Activated B cell treated with CpG ODN at 0.5 μM for 24 hours (primary cell): ENCODE results near the gene HEATR5A. TPM values are rescaled to one million over a fixed set of nuclear protein-coding genes. Genes with fewer than 3 reads are reported as not detected.
"Not testable (repeated sequence)": the region's sequence is repeated elsewhere in the genome, so short reads cannot be mapped to it uniquely, and the experiment has no call there.

Source experiments
- ATAC-seq: fragments of 200-7000 bp; cut with Tn5 transposase; one replicate; pipeline ENCODE4 v1.10.0; 2021; ENCODE audit warnings: low read depth, mild to moderate bottlenecking, moderate library complexity
- CTCF ChIA-PET: fragments of 350-600 bp; sonication (Branson Sonifier 250); formaldehyde crosslinking; loops from one replicate; lab custom pipeline; 2021; ENCODE audit warnings: antibody characterized with exemption; lab: Charles Lee
- POLR2A ChIA-PET: fragments of 350-600 bp; sonication (Branson Sonifier 250); formaldehyde crosslinking; loops from one replicate; lab custom pipeline; 2021; ENCODE audit warnings: antibody characterized with exemption; lab: Charles Lee
- DNase-seq: peaks from one replicate; pipeline ENCODE4 v3.0.0; 2022
- H3K27ac Mint-ChIP-seq: one replicate; pipeline ENCODE4 v1.8.0; 2020; ENCODE audit warnings: mixed read lengths
- H3K27me3 Mint-ChIP-seq: one replicate; pipeline ENCODE4 v1.8.0; 2021; ENCODE audit warnings: mixed read lengths
- H3K36me3 Mint-ChIP-seq: one replicate; pipeline ENCODE4 v1.8.0; 2021; ENCODE audit warnings: low read depth, mixed read lengths
- H3K4me1 Mint-ChIP-seq: one replicate; pipeline ENCODE4 v1.8.0; 2021; ENCODE audit warnings: mixed read lengths
- H3K4me3 Mint-ChIP-seq: one replicate; pipeline ENCODE4 v1.8.0; 2020; ENCODE audit warnings: mild to moderate bottlenecking, mixed read lengths
- H3K9me3 Mint-ChIP-seq: one replicate; pipeline ENCODE4 v1.8.0; 2020; ENCODE audit warnings: mixed read lengths
- CTCF ChIP-seq: fragments of 200-600 bp; IDR thresholded peaks from one replicate; pipeline ENCODE4 v1.8.0; 2022; ENCODE audit warnings: antibody characterized with exemption, mild to moderate bottlenecking
- intact Hi-C: fragments of 100-400 bp; cut with micrococcal nuclease; formaldehyde crosslinking; loops from one replicate; pipeline ENCODE4 v1.15.1; 2024
- total RNA-seq: library from RNA; stranded (reverse); gene quantifications from 2 replicates; pipeline ENCODE4 v1.2.3, GENCODE V29; 2022

Gene HEATR5A
- total RNA-seq, 1 donor from 2014 or later = 13.2 TPM

GRCh38 chr14:31445703-31446102, 25.4 kb upstream of the HEATR5A start:
- H3K27me3 Mint-ChIP-seq = no peaks in the 10 kb centered on the region
- H3K4me3 Mint-ChIP-seq = no peak overlapping the region
- DNase-seq = no peak
- no peaks in the 10 kb centered on the region for H3K4me1 Mint-ChIP-seq
- TF ChIP-seq CTCF = no peak
- POLR2A ChIA-PET = no interaction called here
- intact Hi-C loops = no loop called here
- H3K27ac Mint-ChIP-seq = no peak overlapping the region
- ATAC-seq = no peak
- CTCF ChIA-PET = no interaction called here
- H3K9me3 Mint-ChIP-seq = no peaks in the 10 kb centered on the region
- peaks cover 27% of the 10 kb centered on the region for H3K36me3 Mint-ChIP-seq

GRCh38 chr14:31442284-31442683, 21.9 kb upstream of the HEATR5A start:
- ATAC-seq (no peak), DNase-seq (no peak)
- Mint-ChIP-seq H3K4me1 (no peaks in the 10 kb centered on the region), H3K27ac (no peak overlapping the region), H3K36me3 (peaks cover 18% of the 10 kb centered on the region), H3K27me3 (no peaks in the 10 kb centered on the region), H3K9me3 (no peaks in the 10 kb centered on the region), H3K4me3 (no peak overlapping the region)
- intact Hi-C loops = no loop called here
- ChIA-PET POLR2A (no interaction called here), CTCF (no interaction called here)
- no peak for TF ChIP-seq CTCF

- H3K4me1 Mint-ChIP-seq = no peaks in the 10 kb centered on the region
- no peak for TF ChIP-seq CTCF
- DNase-seq (no peak), ATAC-seq (no peak)
- H3K4me3 Mint-ChIP-seq = no peak overlapping the region
- H3K27ac Mint-ChIP-seq = no peak overlapping the region
- H3K9me3 Mint-ChIP-seq = no peaks in the 10 kb centered on the region
- ChIA-PET CTCF (no interaction called here), POLR2A (no interaction called here)
- intact Hi-C loops = no loop called here
- no peaks in the 10 kb centered on the region for H3K27me3 Mint-ChIP-seq
- H3K36me3 Mint-ChIP-seq = peaks cover 18% of the 10 kb centered on the region
These were observed 21.1 kb upstream of the HEATR5A start for GRCh38 chr14:31441273-31442111.

GRCh38 chr14:31440280-31440679, 19.9 kb upstream of the HEATR5A start:
- intact Hi-C loops = no loop called here
- H3K9me3 Mint-ChIP-seq = no peaks in the 10 kb centered on the region
- H3K4me3 Mint-ChIP-seq = no peak overlapping the region
- TF ChIP-seq CTCF = no peak
- H3K27me3 Mint-ChIP-seq = no peaks in the 10 kb centered on the region
- DNase-seq (no peak), ATAC-seq (no peak)
- H3K27ac Mint-ChIP-seq = no peak overlapping the region
- peaks cover 8% of the 10 kb centered on the region for H3K36me3 Mint-ChIP-seq
- H3K4me1 Mint-ChIP-seq = peaks cover 5% of the 10 kb centered on the region
- POLR2A ChIA-PET = no interaction called here
- CTCF ChIA-PET = no interaction called here

DNA sequence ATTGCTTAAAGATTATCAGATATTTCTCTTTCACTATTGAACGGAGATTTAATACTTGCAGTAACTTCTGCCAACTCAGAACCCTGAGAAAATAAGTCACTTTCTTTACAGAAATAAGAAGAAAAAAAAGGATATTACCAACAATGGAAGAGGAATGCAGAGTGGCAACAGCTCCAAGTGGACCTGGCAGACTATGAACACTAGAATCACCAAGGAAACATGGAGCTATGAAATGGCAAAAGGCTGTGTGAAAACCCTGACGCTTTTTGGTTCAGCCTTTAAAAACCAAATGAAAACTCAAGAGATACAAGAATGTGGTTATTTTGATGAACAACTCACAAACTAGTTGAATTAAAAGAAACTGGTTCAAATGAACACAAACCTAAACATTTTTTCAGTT, 19.2 kb upstream of the HEATR5A start:
- CTCF ChIA-PET = no interaction called here
- POLR2A ChIA-PET = no interaction called here

GRCh38 chr14:31437045-31437691, 16.8 kb upstream of the HEATR5A start:
- POLR2A ChIA-PET = interaction anchor here (0.7 kb wide), 1 partner anchor 468 kb away, joined by 6 read pairs; no protein-coding TSS in a partner anchor
- H3K4me3 Mint-ChIP-seq, H3K27ac Mint-ChIP-seq, intact Hi-C loops, ATAC-seq, H3K4me1 Mint-ChIP-seq, H3K9me3 Mint-ChIP-seq, CTCF ChIA-PET, H3K27me3 Mint-ChIP-seq, DNase-seq, H3K36me3 Mint-ChIP-seq: not testable (repeated sequence)

More for the DNA sequence above, 19.2 kb upstream of the HEATR5A start:
- no peak for TF ChIP-seq CTCF
- intact Hi-C loops = no loop called here
- Mint-ChIP-seq H3K27ac (no peak overlapping the region), H3K9me3 (no peaks in the 10 kb centered on the region), H3K36me3 (peaks cover 8% of the 10 kb centered on the region), H3K4me3 (no peak overlapping the region), H3K4me1 (peaks cover 5% of the 10 kb centered on the region), H3K27me3 (no peaks in the 10 kb centered on the region)
- ATAC-seq (no peak), DNase-seq (no peak)
